NCI-H187 treated with DMSO at 0.1 percent for 48 hours (cell line): ENCODE results near the gene AADACL4.
"Not testable (repeated sequence)": the region's sequence is repeated elsewhere in the genome, so short reads cannot be mapped to it uniquely, and the experiment has no call there.

Source experiments
- DNase-seq: peaks from one replicate; lab custom pipeline; 2025; lab: John Stamatoyannopoulos, UW

Gene AADACL4

GRCh38 chr1:12712076-12712475 lies 68.2 kb downstream of the AADACL4 start:
- DNase-seq = no peak

- DNase-seq = no peak
Observed at GRCh38 chr1:12712929-12713328, 69.0 kb downstream of the AADACL4 start.

- DNase-seq = not testable (repeated sequence)
Observed at GRCh38 chr1:12713651-12714050, 69.8 kb downstream of the AADACL4 start.

GRCh38 chr1:12714710-12715475 lies 71.0 kb downstream of the AADACL4 start:
- no peak for DNase-seq

GRCh38 chr1:12715896-12716437 lies 72.1 kb downstream of the AADACL4 start, which contains the start of gene AADACL3:
AADACL3 (plus strand) TSS chr1:12716110; CDS start chr1:12716177, 67 bp downstream.
- no peak for DNase-seq
